Colonic mucosa (tissue), 4 donors: ENCODE results near the gene MCRIP1. TPM values are rescaled to one million over a fixed set of nuclear protein-coding genes. Genes with fewer than 3 reads are reported as not detected.

Source experiments
- DNase-seq: peaks from one replicate; pipeline ENCODE4 v3.0.0-alpha.2; 2020
- H3K27ac ChIP-seq: fragments of 200-600 bp; one replicate; pipeline ENCODE4 v1.8.0; 2021
- H3K27me3 ChIP-seq: fragments of 200-600 bp; one replicate; pipeline ENCODE4 v1.8.0; 2021
- H3K36me3 ChIP-seq: fragments of 200-600 bp; one replicate; pipeline ENCODE4 v1.8.0; 2021
- H3K4me1 ChIP-seq: fragments of 200-600 bp; one replicate; pipeline ENCODE4 v1.8.0; 2021; ENCODE audit warnings: mild to moderate bottlenecking
- H3K4me3 ChIP-seq: fragments of 200-600 bp; one replicate; pipeline ENCODE4 v1.8.0; 2021
- H3K9ac ChIP-seq, 2 donors: one replicate each; pipeline ENCODE4 v1.7.0; 2013; ENCODE audit warnings: control low read depth in 2 of 2, low read depth in 2 of 2, low read length in 2 of 2
- H3K9me3 ChIP-seq: fragments of 200-600 bp; one replicate; pipeline ENCODE4 v1.8.0; 2021
- CTCF ChIP-seq: fragments of 200-600 bp; IDR thresholded peaks from one replicate; pipeline ENCODE4 v1.8.0; 2022; ENCODE audit warnings: antibody characterized with exemption, mild to moderate bottlenecking
- intact Hi-C: fragments of 100-400 bp; cut with DNase I; formaldehyde crosslinking; loops from one replicate; pipeline ENCODE4 v1.14.1; 2022
- total RNA-seq, 2 donors: library from RNA; stranded (reverse); fragmentation: NEBNext Ultra II Directional in 1 of 2; extraction: Animal tissue kit (Norgen Biotek cat#: 25700) in 1 of 2; gene quantifications; one replicate each; pipeline ENCODE4 v1.2.1, GENCODE V29; 2021
- donor health status: healthy.
- donor health status: DM: no; HTN: no; CAD: no.
- donor health status: DM: no; HTN: no; CAD: no.

The MCRIP1 gene
- total RNA-seq, 2 donors from 2014 or later = 25.9 to 26.2 TPM

- intact Hi-C loops = no loop called here
- Histone ChIP-seq H3K27ac (no peak overlapping the region), H3K9ac (no peak overlapping the region), H3K27me3 (peaks cover 64% of the 10 kb centered on the region), H3K36me3 (no peaks in the 10 kb centered on the region), H3K4me3 (no peak overlapping the region), H3K4me1 (no peaks in the 10 kb centered on the region), H3K9me3 (no peaks in the 10 kb centered on the region)
- no peak for TF ChIP-seq CTCF
- DNase-seq = no peak
These were observed 28.3 kb downstream of the MCRIP1 start for GRCh38 chr17:81804559-81805399.

GRCh38 chr17:81803728-81804558 is 29.1 kb downstream of the MCRIP1 start, which contains the start of gene GCGR:
Gene GCGR, plus strand, starts transcription at chr17:81804150. Its CDS starts 4,869 bp downstream, at chr17:81809019.
- no peak within 1 kb of the TSS for H3K9ac ChIP-seq
- TF ChIP-seq CTCF = no peak
- peaks cover 64% of the 10 kb centered on the region for H3K27me3 ChIP-seq
- no peaks in the 10 kb centered on the region for H3K36me3 ChIP-seq
- no peak within 1 kb of the TSS for H3K27ac ChIP-seq
- no peak within 1 kb of the TSS for H3K4me3 ChIP-seq
- DNase-seq = no peak
- intact Hi-C loops = no loop called here
- H3K4me1 ChIP-seq = no peaks in the 10 kb centered on the region
- no peaks in the 10 kb centered on the region for H3K9me3 ChIP-seq

DNA sequence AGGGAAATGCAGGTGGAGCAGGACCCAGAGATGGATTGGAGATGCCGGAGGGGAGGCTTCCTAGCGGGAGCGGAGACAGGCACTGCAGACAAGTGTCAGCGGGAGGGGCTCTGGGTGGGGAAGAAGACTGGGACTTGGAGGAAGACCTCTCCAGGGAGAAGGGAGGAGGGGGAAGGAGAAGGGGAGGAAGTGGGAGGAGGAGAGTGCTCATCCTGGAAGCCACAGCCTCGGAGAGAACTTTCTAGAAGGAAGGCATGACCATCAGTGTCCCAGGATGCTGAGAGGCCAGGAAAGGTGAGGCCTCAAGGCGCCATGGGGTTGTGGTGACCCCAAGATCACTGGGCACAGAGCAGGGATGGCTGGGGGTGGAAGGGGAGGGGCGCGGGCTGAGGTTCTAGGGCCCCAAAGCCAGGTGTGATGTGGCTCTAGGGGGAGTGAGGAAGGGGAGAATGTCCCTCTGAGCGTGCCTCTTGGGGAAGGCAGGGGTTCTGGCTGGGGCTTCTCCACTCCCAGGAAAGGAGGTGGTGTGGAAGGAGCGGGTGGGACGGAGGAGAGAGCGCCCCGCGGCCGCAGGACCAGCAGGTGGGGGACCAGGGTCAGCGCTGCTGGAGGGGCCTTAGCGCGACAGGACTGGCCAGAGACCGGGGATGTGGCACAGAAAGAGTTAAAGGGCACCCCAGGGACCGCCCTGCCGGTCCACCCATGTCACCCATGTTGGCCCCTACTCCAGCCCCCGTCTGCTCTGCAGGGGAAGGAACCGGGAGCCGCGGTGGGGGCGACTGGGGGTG is 30.0 kb downstream of the MCRIP1 start:
- intact Hi-C loops = no loop called here

DNA sequence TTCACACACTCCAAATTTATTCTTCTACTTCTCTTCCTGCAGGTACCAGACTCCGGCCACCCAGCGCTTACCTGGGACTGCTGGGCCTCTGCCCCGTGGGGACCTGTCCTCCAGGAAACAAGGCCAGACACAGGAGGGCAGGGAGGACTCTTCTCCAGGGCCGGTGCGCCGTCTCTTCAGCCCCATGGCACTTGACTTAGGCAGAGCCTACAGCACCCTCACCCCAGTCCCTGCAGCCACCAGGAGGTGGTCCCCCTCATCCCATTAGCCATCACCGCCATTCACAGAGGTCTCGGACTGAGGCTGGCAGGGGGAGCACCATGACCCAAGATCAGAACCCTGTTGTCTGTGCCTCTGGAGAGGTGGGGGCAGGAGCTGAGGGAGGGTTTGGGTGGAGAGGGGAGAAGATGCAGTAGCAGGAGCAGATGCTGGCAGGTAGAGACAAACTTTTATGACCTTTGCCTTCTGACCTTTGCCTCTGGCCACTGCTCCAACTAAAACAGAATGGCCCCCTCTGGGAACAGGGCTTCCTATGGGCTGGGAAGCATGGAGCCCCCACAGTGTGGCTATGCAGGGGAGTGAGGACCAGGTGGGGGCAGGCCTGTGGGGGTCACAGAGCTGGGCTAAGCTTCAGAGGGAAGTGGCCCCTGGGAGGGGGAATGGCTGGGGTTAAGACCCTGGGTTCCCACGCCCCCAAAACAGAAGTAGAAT is 30.9 kb downstream of the MCRIP1 start:
- no peak for DNase-seq
- intact Hi-C loops = no loop called here
- Histone ChIP-seq H3K4me1 (no peaks in the 10 kb centered on the region), H3K27ac (no peak overlapping the region), H3K9me3 (no peaks in the 10 kb centered on the region), H3K9ac (no peak overlapping the region), H3K4me3 (no peak overlapping the region), H3K36me3 (no peaks in the 10 kb centered on the region), H3K27me3 (peaks cover 54% of the 10 kb centered on the region)
- no peak for TF ChIP-seq CTCF

More for the DNA sequence above, 30.0 kb downstream of the MCRIP1 start:
- H3K9ac ChIP-seq = no peak overlapping the region
- H3K27ac ChIP-seq = no peak overlapping the region
- no peaks in the 10 kb centered on the region for H3K9me3 ChIP-seq
- no peaks in the 10 kb centered on the region for H3K36me3 ChIP-seq
- no peak for TF ChIP-seq CTCF
- H3K4me1 ChIP-seq = no peaks in the 10 kb centered on the region
- H3K4me3 ChIP-seq = no peak overlapping the region
- H3K27me3 ChIP-seq = peaks cover 62% of the 10 kb centered on the region
- DNase-seq = no peak
